ENCODE data around the gene NFE2L3.
"Not testable (repeated sequence)": the region's sequence is repeated elsewhere in the genome, so short reads cannot be mapped to it uniquely, and the experiment has no call there.

NFE2L3 gene

DNA sequence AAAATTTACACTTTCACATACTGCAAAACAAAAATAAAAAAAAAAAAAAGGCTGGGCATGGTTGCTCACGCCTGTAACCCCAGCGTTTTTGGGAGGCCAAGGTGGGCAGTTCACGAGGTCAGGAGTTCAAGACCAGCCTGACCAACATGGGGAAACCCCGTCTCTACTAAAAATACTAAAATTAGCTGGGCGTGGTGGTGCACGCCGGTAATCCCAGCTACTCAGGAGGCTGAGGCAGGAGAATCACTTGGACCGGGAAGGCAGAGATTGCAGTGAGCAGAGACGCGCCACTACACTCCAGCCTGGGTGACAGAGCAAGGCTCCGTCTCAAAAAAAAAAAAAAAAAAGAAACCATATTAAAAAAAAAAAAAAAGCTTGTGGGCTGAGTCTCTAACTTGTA, 42.8 kb downstream of the NFE2L3 start:
- H3K36me3 Mint-ChIP-seq (ENCODE audit: low read depth) = peaks cover 99% of the 10 kb centered on the region
- peak overlapping the region; percentile 100 for H3K4me3 Mint-ChIP-seq
- H3K4me1 Mint-ChIP-seq (ENCODE audit: low read depth) = peaks cover 81% of the 10 kb centered on the region
- H3K27me3 Mint-ChIP-seq, H3K9me3 Mint-ChIP-seq: not testable (repeated sequence)
- H3K27ac Mint-ChIP-seq = peak overlapping the region; percentile 90

DNA sequence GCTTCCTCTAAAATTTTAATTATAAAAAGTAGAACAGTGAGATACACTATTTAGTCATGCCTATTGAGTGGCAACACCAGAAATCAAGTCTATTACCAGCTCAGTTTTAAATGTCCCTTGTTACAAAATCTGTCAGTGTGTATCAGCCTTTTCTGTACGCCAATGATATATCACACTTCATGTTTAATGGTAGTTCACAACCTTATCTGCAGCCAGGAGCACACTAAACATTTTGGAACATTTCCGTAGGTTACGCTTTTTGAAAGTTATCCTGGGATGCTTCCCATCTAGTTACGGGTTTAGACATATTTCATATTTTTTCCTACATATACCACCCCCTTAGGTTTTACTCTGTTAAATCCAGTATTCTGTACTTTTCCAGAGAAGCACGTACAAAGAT, 43.2 kb downstream of the NFE2L3 start:
- Mint-ChIP-seq H3K4me3 (peak overlapping the region; percentile 100), H3K36me3 (ENCODE audit: low read depth) (peaks cover 99% of the 10 kb centered on the region), H3K4me1 (ENCODE audit: low read depth) (peaks cover 77% of the 10 kb centered on the region), H3K9me3 (no peaks in the 10 kb centered on the region), H3K27me3 (no peaks in the 10 kb centered on the region), H3K27ac (peak overlapping the region; percentile 99)

DNA sequence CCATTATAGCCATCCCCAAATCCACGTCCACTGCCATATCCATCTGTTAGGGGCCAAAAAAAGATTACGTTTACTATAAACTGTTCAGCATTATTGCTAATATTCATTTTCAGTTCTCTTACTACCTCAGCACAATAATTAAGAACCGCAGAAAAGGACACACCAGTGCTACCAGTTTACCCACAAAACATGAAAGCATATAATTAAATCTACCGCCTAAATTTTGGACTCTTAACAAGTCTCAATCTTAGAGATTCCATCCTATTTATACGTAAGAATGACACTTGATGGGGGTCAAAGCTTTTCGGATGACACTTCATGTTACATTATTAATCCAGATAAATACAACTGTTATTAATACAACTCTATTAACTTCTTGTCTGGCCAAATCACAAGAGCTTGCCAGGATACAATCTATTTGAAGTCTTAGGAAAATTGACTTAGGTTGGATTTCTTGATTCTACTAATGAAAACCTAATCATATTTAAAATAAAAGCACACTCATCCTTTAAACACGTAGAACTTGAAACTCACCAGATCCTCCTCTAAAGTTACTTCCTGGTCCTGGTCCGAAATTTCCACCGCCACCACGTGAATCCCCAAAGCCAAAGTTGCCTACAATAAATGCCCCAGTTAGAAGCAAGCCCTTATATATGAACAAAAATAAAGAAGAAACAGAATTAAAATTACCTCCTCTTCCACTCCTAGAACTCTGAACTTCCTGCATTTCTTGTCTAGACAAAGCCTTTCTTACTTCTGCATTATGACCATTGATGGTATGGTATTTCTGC, 44.1 kb downstream of the NFE2L3 start:
- Mint-ChIP-seq H3K27ac (peak overlapping the region; percentile 99), H3K4me1 (ENCODE audit: low read depth) (peaks cover 77% of the 10 kb centered on the region), H3K27me3 (peaks cover 3% of the 10 kb centered on the region), H3K36me3 (ENCODE audit: low read depth) (peaks cover 95% of the 10 kb centered on the region), H3K4me3 (peak overlapping the region; percentile 100), H3K9me3 (no peaks in the 10 kb centered on the region)

DNA sequence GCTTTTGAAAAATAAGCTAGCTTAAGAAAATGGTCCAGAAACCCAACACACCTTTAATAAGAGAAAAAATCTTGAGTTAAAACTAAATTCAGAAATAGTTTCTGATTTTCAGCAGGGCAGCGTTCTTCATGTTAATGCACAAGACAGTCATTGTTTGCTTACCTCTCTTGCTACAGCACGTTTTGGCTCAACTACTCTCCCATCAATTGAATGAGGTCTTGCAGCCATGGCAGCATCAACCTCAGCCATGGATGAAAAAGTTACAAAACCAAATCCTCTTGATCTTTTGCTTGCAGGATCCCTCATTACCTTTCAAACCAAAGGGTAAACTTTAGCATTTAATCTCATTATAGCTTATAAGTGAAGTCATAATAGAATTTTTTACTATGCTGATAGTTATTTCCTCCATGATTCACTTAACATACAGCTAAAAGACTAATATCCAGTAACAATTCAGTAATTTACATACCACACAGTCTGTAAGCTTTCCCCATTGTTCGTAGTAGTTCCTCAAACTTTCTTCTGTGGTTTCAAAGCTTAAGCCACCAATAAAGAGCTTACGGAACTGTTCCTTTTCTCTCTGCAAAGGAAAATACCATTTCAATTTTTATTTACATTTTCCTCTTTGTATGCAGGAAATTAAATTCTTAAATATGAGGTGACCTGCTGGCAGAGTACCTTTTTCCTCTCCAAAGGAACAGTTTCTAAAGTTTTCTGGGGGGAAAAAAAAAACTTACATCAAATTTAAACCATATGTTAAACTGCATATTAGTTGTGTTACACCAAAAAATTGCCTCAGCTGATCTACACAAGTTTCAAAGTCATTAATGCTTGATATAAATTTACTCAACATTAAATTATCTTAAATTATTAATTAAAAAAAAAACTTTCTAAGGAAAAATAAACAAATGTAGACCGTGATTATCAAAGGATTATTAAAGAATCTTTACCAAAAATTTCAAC, 45.4 kb downstream of the NFE2L3 start:
- Mint-ChIP-seq H3K4me3 (peak overlapping the region; percentile 100), H3K27ac (peak overlapping the region; percentile 99), H3K4me1 (ENCODE audit: low read depth) (peaks cover 64% of the 10 kb centered on the region), H3K36me3 (ENCODE audit: low read depth) (peaks cover 85% of the 10 kb centered on the region), H3K9me3 (no peaks in the 10 kb centered on the region), H3K27me3 (peaks cover 3% of the 10 kb centered on the region)

DNA sequence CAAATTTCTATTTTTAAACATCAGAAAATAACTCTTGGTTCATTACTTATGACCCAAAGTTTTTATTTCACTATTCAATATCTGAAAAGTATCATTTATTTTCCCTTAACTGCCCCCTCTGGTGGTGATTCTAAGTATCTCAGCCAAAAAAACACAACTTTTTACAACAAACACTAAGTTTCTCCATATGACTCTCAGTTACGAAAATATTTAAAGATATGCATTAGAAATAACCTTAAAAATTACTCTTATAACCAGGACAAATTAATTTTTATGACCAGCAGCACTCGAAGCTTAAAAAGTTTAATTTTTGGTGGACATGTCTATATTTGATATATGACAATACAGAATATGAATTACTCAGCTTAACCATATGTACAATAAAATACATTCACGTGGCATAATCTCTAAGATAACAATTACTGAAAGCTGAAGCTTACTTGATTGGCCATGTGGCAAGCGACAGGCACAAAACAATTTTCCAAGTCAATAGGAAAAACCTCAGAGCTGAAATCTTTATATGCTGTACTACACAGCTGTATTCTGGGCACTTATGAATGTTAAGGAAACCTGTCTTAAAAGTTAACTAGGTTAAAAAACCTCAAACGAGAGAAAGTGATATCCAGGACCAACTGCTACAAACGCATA, 46.3 kb downstream of the NFE2L3 start:
- Mint-ChIP-seq H3K4me1 (ENCODE audit: low read depth) (peaks cover 57% of the 10 kb centered on the region), H3K4me3 (peak overlapping the region; percentile 100), H3K9me3 (no peaks in the 10 kb centered on the region), H3K36me3 (ENCODE audit: low read depth) (peaks cover 85% of the 10 kb centered on the region), H3K27ac (peak overlapping the region; percentile 99), H3K27me3 (peaks cover 3% of the 10 kb centered on the region)

- peak overlapping the region; percentile 100 for H3K4me3 Mint-ChIP-seq
- H3K4me1 Mint-ChIP-seq (ENCODE audit: low read depth) = peaks cover 57% of the 10 kb centered on the region
- peaks cover 85% of the 10 kb centered on the region for H3K36me3 Mint-ChIP-seq (ENCODE audit: low read depth)
- peak overlapping the region; percentile 99 for H3K27ac Mint-ChIP-seq
- H3K27me3 Mint-ChIP-seq = peaks cover 3% of the 10 kb centered on the region
- no peaks in the 10 kb centered on the region for H3K9me3 Mint-ChIP-seq
These were observed 46.8 kb downstream of the NFE2L3 start for GRCh38 chr7:26198781-26199169.

DNA sequence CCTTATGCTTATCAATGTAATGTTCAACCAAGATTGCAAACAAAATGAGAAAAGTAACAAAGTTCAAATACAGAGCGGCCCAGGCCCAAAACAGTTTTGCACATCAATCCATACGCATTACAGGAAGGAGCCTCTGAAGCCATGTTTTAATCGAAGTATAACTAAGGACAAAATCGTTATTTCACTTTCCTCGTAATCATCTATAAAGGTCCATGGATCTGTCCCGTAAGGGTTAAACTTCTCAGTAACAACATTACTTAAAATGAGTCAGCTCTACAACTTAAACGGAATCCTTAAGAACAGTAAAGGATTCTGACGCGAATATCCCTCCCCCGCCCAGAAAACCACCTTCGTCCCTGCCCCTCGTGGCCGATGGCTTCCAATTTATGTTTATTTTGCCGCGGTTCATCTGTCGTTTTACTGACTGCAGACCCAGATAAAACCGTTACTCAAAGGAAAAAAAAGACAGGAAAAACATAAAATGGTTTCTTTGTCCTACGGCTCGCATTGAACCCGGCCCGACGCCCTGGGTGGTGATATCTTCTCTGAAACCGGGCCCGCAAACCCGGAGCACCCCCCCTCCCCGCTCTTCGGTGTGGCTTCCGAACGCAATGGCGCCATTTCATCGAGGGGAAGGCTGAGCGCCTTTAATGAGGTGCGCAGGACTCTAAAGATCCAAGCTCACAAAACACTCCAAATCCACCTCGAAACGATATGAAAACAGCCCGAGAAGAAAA, 47.5 kb downstream of the NFE2L3 start:
- H3K4me1 Mint-ChIP-seq (ENCODE audit: low read depth) = peaks cover 57% of the 10 kb centered on the region
- H3K4me3 Mint-ChIP-seq = peak overlapping the region; percentile 100
- H3K27me3 Mint-ChIP-seq = peaks cover 3% of the 10 kb centered on the region
- peak overlapping the region; percentile 99 for H3K27ac Mint-ChIP-seq
- peaks cover 85% of the 10 kb centered on the region for H3K36me3 Mint-ChIP-seq (ENCODE audit: low read depth)
- H3K9me3 Mint-ChIP-seq = no peaks in the 10 kb centered on the region

- H3K9me3 Mint-ChIP-seq = no peaks in the 10 kb centered on the region
- peak overlapping the region; percentile 100 for H3K4me3 Mint-ChIP-seq
- peaks cover 86% of the 10 kb centered on the region for H3K36me3 Mint-ChIP-seq (ENCODE audit: low read depth)
- peaks cover 3% of the 10 kb centered on the region for H3K27me3 Mint-ChIP-seq
- peaks cover 58% of the 10 kb centered on the region for H3K4me1 Mint-ChIP-seq (ENCODE audit: low read depth)
- peak overlapping the region; percentile 99 for H3K27ac Mint-ChIP-seq
These were observed 48.0 kb downstream of the NFE2L3 start for GRCh38 chr7:26200038-26200443.

GRCh38 chr7:26200444-26201246, 48.6 kb downstream of the NFE2L3 start, which contains the start of gene HNRNPA2B1:
TSS of gene HNRNPA2B1 (minus strand) at chr7:26200746. CDS start at chr7:26200577, 169 bp downstream.
- no peaks in the 10 kb centered on the region for H3K9me3 Mint-ChIP-seq
- H3K4me1 Mint-ChIP-seq (ENCODE audit: low read depth) = peaks cover 58% of the 10 kb centered on the region
- peaks cover 86% of the 10 kb centered on the region for H3K36me3 Mint-ChIP-seq (ENCODE audit: low read depth)

GRCh38 chr7:26201247-26202018, 49.4 kb downstream of the NFE2L3 start, which contains the start of gene CBX3:
TSS of gene CBX3 (plus strand) at chr7:26201745. CDS start at chr7:26202999, 1,254 bp downstream.
- Mint-ChIP-seq H3K4me1 (ENCODE audit: low read depth) (peaks cover 58% of the 10 kb centered on the region), H3K4me3 (peak within 1 kb of the TSS; percentile 100), H3K27me3 (peaks cover 3% of the 10 kb centered on the region), H3K36me3 (ENCODE audit: low read depth) (peaks cover 86% of the 10 kb centered on the region), H3K9me3 (no peaks in the 10 kb centered on the region), H3K27ac (peak within 1 kb of the TSS; percentile 99)

More at GRCh38 chr7:26200444-26201246, 48.6 kb downstream of the NFE2L3 start, which contains the start of gene HNRNPA2B1:
- Mint-ChIP-seq H3K27ac (peak within 1 kb of the TSS; percentile 99), H3K4me3 (peak within 1 kb of the TSS; percentile 100), H3K27me3 (peaks cover 3% of the 10 kb centered on the region)

DNA sequence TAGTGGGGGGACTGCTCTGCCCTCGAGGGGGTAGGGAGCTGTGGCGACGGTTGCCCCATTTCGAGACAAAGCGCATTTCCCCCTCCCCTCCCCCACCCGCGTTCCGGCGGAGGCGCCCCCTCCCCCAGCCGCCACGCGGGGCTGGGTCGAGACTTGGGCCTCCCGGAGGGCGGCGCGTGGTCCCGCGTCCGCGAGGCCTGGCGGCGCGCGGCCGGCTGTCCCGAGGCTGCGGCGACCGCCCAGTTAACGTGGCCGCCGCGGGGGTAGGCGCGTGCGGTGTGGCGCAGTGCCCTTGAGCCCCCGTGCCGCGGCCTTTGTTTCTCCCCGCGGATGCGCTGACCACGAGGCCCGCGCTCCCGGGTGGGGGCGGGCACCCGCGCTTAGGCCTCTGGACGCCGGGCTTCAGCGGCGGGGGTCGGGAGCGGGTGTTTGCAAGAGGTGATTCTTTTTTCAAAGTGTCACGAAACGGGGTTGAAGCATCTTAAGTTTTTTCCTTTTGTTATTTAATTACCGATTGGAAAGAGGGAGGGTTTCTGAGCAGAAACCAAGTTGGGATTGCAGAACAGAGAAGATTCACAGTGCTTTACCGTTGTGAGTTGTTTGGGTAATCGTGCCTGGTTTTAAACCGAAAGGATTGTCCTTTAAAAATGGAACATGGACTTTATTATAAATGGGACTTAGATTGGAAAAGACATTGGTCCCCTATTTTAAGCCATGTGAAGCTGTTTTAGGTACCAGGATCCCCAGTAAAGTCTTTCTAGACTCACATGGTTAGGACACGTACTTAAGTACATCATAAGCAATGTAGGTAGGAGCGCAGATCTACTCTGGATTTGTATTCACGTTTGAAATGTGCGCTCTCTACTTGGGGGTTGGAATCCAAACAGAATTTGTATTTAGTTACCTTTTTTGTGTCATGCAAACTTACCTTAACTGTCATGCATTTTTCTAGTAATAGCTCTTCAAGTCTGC, 50.3 kb downstream of the NFE2L3 start:
- Mint-ChIP-seq H3K27ac (peak overlapping the region; percentile 95), H3K27me3 (peaks cover 3% of the 10 kb centered on the region), H3K4me1 (ENCODE audit: low read depth) (peaks cover 58% of the 10 kb centered on the region), H3K36me3 (ENCODE audit: low read depth) (peaks cover 86% of the 10 kb centered on the region), H3K4me3 (peak overlapping the region; percentile 100), H3K9me3 (no peaks in the 10 kb centered on the region)

- H3K9me3 Mint-ChIP-seq = no peaks in the 10 kb centered on the region
- peak overlapping the region; percentile 95 for H3K27ac Mint-ChIP-seq
- H3K27me3 Mint-ChIP-seq = peaks cover 3% of the 10 kb centered on the region
- H3K36me3 Mint-ChIP-seq (ENCODE audit: low read depth) = peaks cover 86% of the 10 kb centered on the region
- peaks cover 57% of the 10 kb centered on the region for H3K4me1 Mint-ChIP-seq (ENCODE audit: low read depth)
- H3K4me3 Mint-ChIP-seq = peak overlapping the region; percentile 94
These were observed 51.0 kb downstream of the NFE2L3 start for GRCh38 chr7:26203016-26203415.

Measured in stimulated activated naive CD8-positive, alpha-beta T cell treated with anti-CD3 and anti-CD28 coated beads, Interleukin-15, Interleukin-2, amounts not matched to agents 100 ng/mL and 50 ng/mL, for 24 hours (primary cell).